ENCODE results near the gene PUS10.

- TF ChIP-seq YY1 (IDR thresholded peaks at IDR 0.05; ENCODE audit: extremely low read depth, insufficient replicate concordance, low read depth, low read length) (no peak), CTCF (IDR thresholded peaks at IDR 0.05 in 2 of 3, conservative IDR thresholded peaks at IDR 0.05 in 1 of 3; ENCODE audit: borderline replicate concordance in 1 of 3, insufficient read depth in 1 of 3, low read depth in 2 of 3, low read length in 2 of 3) (no peak), ZNF274 (IDR thresholded peaks at IDR 0.05; ENCODE audit: low read depth, low read length) (no peak), SIN3A (IDR thresholded peaks at IDR 0.05; ENCODE audit: low read depth) (no peak), EZH2 (IDR thresholded peaks at IDR 0.05) (no peak), REST (IDR thresholded peaks at IDR 0.05; ENCODE audit: low read depth) (no peak), POLR2AphosphoS5 (IDR thresholded peaks at IDR 0.05; ENCODE audit: low read depth, low read length) (no peak), EZH2phosphoT487 (IDR thresholded peaks at IDR 0.05; ENCODE audit: borderline replicate concordance) (no peak), ELF1 (IDR thresholded peaks at IDR 0.05; ENCODE audit: borderline replicate concordance, low read depth) (no peak), MAX (IDR thresholded peaks at IDR 0.05) (no peak), RAD21 (IDR thresholded peaks at IDR 0.05; ENCODE audit: low read depth) (no peak)
These were observed 743 bp upstream of the PUS10 start for GRCh38 chr2:61018798-61019197.

All from HCT116 (cell line).